Stimulated activated CD8-positive, alpha-beta memory T cell treated with anti-CD3 and anti-CD28 coated beads, Interleukin-15, amount 100 ng/mL, for 48 hours (primary cell): ENCODE data around the gene WDR70.
"Not testable (repeated sequence)": the region's sequence is repeated elsewhere in the genome, so short reads cannot be mapped to it uniquely, and the experiment has no call there.

Experiments
- DNase-seq, 2 donors: peaks; one replicate each; pipeline ENCODE4 v3.0.0-alpha.2; 2020; ENCODE audit warnings: low read depth in 2 of 2

Gene WDR70

GRCh38 chr5:37517686-37518085, 138.6 kb downstream of the WDR70 start:
- no peak for DNase-seq

- not testable (repeated sequence) for DNase-seq
Measured at GRCh38 chr5:37518356-37518755, 139.2 kb downstream of the WDR70 start.

DNA sequence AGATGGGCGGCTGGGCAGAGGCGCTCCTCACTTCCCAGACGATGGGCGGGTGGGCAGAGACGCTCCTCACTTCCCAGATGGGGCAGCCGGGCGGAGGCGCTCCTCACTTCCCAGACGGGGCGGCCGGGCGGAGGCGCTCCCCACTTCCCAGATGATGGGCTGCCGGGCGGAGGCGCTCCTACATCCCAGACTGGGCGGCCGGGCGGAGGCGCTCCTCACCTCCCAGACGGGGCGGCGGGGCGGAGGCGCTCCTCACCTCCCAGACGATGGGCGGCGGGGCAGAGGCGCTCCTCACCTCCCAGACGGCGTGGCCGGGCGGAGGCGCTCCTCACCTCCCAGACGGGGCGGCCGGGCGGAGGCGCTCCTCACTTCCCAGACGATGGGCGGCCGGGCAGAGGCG, 140.2 kb downstream of the WDR70 start:
- no peak for DNase-seq

DNA sequence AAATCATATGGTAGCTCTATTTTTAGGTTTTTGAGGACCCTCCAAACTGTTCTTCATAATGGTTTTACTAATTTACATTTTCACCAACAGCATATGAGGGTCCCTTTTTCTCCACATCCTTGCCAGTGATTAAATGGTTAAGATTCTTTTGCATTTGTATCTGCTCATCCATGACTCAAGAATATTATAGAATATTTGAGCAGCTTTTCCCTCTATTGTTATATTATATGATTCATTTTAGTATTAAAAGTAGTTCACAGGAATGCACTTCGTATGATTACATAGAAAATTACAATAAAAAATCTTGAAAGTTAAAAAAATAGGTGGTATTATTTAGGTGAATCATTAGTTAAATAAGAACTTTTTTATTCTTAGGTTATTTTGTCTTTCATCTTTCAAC, 140.7 kb downstream of the WDR70 start:
- DNase-seq = no peak

DNA sequence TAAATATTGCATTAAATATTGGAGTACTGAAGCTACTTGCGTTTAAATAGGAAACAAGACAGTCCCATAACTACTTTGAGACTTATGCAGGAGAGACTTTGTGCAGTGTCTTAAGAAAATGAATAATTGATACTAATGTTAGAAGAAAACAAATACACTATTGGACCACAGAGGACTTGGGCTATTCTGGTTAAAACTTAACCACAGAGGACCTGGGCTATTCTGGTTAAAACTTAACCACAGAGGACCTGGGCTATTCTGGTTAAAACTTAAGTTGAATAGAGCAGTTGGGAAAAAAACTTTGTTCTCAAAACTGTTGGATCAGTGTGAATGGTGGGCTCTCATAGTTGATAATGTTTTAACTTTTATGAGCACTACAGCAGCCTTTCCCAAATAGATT, 141.7 kb downstream of the WDR70 start:
- DNase-seq = no peak

- DNase-seq = no peak
Measured at GRCh38 chr5:37532976-37533740, 154.0 kb downstream of the WDR70 start.

DNA sequence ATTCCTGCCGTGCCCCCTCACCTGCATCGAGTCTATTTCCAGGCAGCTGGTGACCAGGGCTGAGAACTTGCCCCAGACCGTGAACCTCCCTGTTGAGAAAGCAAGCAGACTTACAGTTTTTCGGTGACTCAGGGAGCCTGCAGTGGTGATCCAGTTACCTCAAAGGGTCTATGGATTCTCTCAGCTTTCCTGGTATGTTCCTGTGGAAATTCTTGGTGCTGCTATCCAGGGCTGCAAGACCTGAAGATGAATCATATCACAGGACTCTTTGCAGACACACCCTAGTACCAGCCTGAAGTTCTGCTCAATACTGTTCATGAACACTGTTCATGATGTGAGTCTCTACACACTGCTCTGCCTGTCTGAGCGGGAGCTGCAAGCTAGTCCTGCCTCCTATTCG, 154.7 kb downstream of the WDR70 start:
- no peak for DNase-seq

GRCh38 chr5:37539459-37539858, 160.3 kb downstream of the WDR70 start:
- no peak for DNase-seq

DNA sequence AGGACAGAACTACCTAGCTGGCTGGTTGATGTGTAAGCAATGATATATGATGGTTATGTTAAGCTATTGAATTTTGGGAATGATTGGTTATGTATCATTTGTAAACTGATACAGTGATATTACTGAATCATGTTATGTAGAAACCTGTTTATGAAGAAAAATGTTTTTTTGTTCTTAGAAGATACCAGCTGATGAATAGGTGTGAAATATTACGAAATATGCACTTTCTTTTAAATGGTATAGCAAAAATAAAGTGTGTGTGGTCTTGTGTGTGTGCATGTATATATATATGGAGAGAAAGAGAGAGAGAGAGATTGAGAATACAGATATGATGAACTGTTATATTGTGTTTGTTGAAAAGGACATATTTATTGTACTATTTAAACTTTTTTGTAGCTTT, 164.1 kb downstream of the WDR70 start:
- DNase-seq = no peak

DNA sequence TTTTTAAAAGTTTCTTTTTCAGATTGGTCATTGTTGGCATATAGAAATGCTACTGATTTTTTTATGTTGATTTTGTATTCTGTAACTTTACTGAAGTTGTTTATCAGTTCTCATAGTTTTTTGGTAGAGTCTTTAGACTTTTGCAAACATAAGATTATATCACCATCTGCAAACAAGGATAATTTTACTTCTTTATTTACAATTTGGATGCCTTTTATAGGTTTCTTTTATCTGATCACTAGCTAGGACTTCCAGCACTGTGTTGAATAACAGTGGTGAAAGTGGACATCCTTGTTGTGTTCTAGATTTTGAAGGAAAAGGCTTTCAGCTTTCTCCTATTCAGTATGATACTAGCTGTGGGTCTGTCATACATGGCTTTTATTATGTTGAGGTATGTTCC, 170.3 kb downstream of the WDR70 start:
- DNase-seq = no peak

DNA sequence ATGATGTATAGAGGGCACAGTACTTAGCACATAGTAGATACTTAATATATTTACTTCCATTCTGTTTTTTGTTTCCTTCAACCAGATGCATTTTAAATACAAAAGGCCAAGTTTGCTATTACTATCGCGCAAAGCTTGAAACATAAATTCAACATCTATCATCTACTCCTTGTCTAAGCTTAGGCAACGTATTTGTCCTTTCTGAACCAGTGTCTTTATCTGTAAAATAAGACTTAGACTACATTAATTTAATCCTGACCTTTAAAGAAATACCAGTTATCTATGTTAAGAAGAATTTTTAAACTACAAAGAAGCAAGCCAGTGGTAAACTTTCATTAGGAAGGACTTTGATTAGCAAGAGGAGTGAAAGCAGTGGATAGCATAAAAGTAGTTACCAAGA, 173.0 kb downstream of the WDR70 start:
- DNase-seq = no peak

- no peak for DNase-seq
Measured at GRCh38 chr5:37552770-37553719, 173.9 kb downstream of the WDR70 start.

GRCh38 chr5:37553720-37554404, 174.7 kb downstream of the WDR70 start:
- DNase-seq = no peak

DNA sequence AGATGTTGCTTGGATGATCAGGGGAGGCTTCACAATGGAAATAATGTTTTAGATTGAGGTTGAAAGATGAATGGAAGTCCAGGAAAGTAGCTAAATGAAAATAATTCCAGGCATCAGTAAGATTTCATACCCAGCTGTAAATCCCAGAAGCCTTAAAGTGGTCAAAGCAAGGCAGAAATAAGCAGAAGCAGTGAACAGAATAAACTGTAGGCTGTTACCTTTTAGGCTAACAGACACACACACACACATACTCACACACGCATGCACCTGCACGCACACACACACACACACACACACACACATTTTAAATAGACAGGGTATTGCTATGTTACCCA, 175.3 kb downstream of the WDR70 start:
- no peak for DNase-seq

- no peak for DNase-seq
Measured at GRCh38 chr5:37554938-37555337, 175.8 kb downstream of the WDR70 start.

DNA sequence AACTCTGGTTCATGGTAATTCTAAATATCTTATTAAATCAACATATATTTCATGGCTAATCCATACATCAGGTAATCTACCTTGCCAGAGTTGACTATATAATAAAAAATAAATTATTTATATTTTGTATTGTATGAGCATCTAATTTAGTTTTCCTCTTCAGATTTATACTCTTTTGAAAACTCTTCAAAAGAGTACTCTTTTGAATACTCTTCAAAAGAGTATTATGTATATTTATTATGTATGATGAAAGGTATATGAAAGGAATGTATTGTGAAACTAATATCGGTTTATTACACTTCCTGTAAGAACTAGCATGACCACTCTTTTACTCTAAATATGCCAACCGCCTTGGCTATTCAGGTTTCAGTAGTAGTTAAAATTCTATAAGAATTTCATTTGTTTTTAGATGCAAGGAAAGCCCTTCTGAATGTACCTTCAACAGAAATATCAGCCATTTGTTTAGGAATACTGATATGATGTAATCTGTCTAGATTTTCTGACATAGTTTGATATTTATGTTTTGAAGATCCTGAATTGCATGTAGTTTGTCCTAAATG, 178.7 kb downstream of the WDR70 start:
- no peak for DNase-seq

GRCh38 chr5:37565062-37565670, 186.0 kb downstream of the WDR70 start:
- no peak for DNase-seq

- DNase-seq = no peak
Measured at GRCh38 chr5:37567566-37567965, 188.4 kb downstream of the WDR70 start.

DNA sequence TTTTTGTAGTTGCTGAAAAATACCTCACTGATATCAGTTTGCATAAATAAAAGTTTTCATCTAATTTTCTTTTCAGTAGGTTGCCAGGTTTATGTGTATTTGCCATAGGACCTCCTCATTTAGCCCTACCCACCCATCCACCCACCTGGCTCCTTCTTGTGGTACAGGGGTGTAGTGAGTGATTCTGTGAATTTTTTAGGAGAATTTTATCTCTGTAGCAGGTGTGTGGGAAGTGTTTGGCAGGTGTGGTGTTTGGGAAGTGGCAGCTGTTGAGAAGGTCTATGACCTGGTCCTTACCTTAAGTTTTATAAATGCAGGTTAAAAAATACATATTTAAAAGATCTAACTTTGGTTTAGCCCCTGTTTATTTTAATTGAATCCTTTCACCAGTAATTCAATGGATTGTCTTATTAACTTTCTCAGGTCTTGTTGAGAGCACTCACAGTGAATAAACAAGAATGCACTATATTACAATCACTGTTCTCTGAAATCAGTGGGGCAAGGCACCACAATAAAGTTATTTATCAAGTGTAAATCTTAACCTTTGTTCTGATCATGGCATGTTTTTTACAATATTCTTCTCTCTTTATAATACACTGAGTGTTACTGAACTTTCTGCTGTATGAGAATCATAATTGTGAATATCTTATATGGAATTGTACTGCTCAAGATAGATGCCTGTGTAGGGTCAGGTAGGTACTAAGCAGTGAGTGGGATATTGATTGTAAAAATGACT, 189.1 kb downstream of the WDR70 start:
- DNase-seq = no peak

DNA sequence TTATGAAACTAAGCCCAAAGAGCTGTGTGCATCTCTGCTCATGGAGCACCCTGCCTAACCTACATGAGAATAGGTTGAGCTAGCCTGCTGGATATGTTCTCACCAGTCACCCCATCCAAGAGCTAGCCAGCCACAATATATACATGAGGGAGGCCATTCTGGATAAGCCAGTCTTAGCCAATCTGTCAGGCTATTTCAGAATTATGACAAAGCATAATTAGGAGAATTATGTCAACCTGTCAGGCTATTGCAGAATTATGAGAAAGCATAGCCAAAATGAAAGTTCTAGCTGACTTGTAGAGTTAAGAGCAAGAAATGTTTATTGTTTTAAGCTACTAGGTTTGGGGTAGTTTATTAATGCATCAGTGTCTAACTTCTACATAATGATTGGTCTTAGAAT, 189.8 kb downstream of the WDR70 start:
- DNase-seq = no peak

DNA sequence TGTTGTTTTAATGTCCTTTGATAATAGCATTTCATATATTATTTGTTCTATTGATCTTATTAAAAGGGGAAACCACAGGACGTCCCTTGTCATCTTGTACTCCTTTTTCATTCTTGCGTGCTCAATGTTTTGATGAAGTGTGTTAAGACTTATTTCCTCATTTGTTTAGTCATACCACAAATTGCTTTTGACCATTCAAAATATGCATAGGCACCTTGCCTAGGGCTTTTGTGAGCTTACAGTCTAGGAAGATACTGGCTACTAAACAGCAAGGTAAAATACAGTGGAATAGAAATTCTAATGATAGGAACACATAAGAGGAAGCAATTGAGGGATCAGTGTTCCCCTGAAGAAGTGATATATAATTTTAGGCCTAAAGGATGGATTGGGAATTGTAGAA, 190.3 kb downstream of the WDR70 start:
- no peak for DNase-seq
